HepG2 (cell line): ENCODE results near the gene CAD. TPM values are rescaled to one million over a fixed set of nuclear protein-coding genes. Genes with fewer than 3 reads are reported as not detected.

Experiments used
- ATAC-seq: fragments of 200-7000 bp; cut with Tn5 transposase; 3 replicates; pipeline ENCODE4 v1.9.1; 2020; ENCODE audit warnings: mild to moderate bottlenecking, moderate library complexity
- BruUV-seq: library from RNA; stranded (reverse); fragments of 400-500 nt; replicated peaks from 2 replicates; lab custom pipeline; 2021; lab: Mats Ljungman, UMichigan
- CTCF ChIA-PET: fragments of 300-600 bp; formaldehyde crosslinking; extraction: SDS; loops from one replicate; lab custom pipeline; 2021; ENCODE audit warnings: low total read pairs, inconsistent platforms, low intra/inter-chr PET ratio; lab: Yijun Ruan, JAX
- POLR2A ChIA-PET: fragments of 350-600 bp; sonication (Branson Sonifier 250); formaldehyde crosslinking; loops from one replicate; lab custom pipeline; 2020; ENCODE audit warnings: antibody characterized with exemption, inconsistent platforms; lab: Yijun Ruan, JAX
- DNase-seq: peaks from one replicate; pipeline ENCODE4 v3.0.0-alpha.2; 2015; ENCODE audit warnings: low spot score
- FAIRE-seq: peaks from 3 replicates; lab custom pipeline; 2011; peaks lifted over from hg19 to GRCh38; lab: Jason Lieb, UNC
- H2AFZ ChIP-seq: one replicate; pipeline ENCODE4 v1.6.1; 2011; ENCODE audit warnings: low read length, inconsistent platforms
- H3K27ac ChIP-seq: fragments of 300-600 bp; 3 replicates; pipeline ENCODE4 v1.8.0; 2011; ENCODE audit warnings: mixed run types, mild to moderate bottlenecking, mixed read lengths, low read length, inconsistent platforms; ENCODE audit not compliant: insufficient read depth; ENCODE audit errors: extremely low read length
- H3K27me3 ChIP-seq, 2 experiments: fragments of 200-600 bp in 1 of 2; 2 replicates in 1 of 2; 3 replicates in 1 of 2; pipeline versions ENCODE4 v1.6.0 to v1.8.0; 2011; ENCODE audit warnings: low read length in 2 of 2, mild to moderate bottlenecking in 2 of 2, moderate library complexity in 2 of 2, inconsistent platforms in 1 of 2; ENCODE audit not compliant: insufficient read depth in 2 of 2, control insufficient read depth in 1 of 2
- H3K36me3 ChIP-seq, 2 experiments: fragments of 200-600 bp in 1 of 2; replicated peaks in 1 of 2; 2 replicates in 1 of 2; 3 replicates in 1 of 2; pipeline versions ENCODE4 v1.5.1 to v1.8.0; 2011; ENCODE audit warnings: low read length in 2 of 2, inconsistent platforms in 1 of 2; ENCODE audit not compliant: insufficient read depth in 2 of 2, control insufficient read depth in 1 of 2
- H3K4me1 ChIP-seq: 2 replicates; pipeline ENCODE4 v1.5.1; 2012; ENCODE audit warnings: low read length, inconsistent platforms; ENCODE audit not compliant: insufficient read depth
- H3K4me2 ChIP-seq: 2 replicates; pipeline ENCODE4 v1.6.0; 2011; ENCODE audit warnings: low read depth, low read length, inconsistent platforms
- H3K4me3 ChIP-seq, 3 experiments: fragments of 200-600 bp in 1 of 3; sonication (generic), shearing (Covaris generic) in 1 of 3; replicated peaks in 1 of 3; 2 replicates each; pipeline ENCODE4 v1.5.1; 2011 to 2016; ENCODE audit warnings: low read length in 3 of 3, inconsistent platforms in 2 of 3, low read depth in 2 of 3, mild to moderate bottlenecking in 2 of 3, control low read depth in 1 of 3, mixed read lengths in 1 of 3; ENCODE audit not compliant: insufficient read depth in 1 of 3
- H3K79me2 ChIP-seq: one replicate; pipeline ENCODE4 v1.6.1; 2011; ENCODE audit warnings: low read length, inconsistent platforms; ENCODE audit not compliant: insufficient read depth
- H3K9ac ChIP-seq: 2 replicates; pipeline ENCODE4 v1.6.0; 2011; ENCODE audit warnings: mild to moderate bottlenecking, low read depth, low read length, inconsistent platforms; ENCODE audit not compliant: insufficient read depth
- H3K9me3 ChIP-seq: 2 replicates; pipeline ENCODE4 v1.5.1; 2012; ENCODE audit warnings: mild to moderate bottlenecking, low read length
- H4K20me1 ChIP-seq: 2 replicates; pipeline ENCODE4 v1.6.0; 2011; ENCODE audit warnings: inconsistent platforms, mild to moderate bottlenecking, low read length, moderate library complexity; ENCODE audit not compliant: insufficient read depth
- RBFOX2 ChIP-seq: fragments of 200-400 bp; formaldehyde crosslinking; IDR thresholded peaks from 2 replicates; pipeline ENCODE4 v1.6.1; 2017; ENCODE audit warnings: low read depth, mild to moderate bottlenecking, low read length
- ZNF24 ChIP-seq: fragments of 450-650 bp; IDR thresholded peaks from 2 replicates; pipeline ENCODE4 v1.6.1; 2017; ENCODE audit warnings: antibody characterized with exemption, mild to moderate bottlenecking
- ZNF513 ChIP-seq: sonication (generic); formaldehyde crosslinking; conservative IDR thresholded peaks from 2 replicates; pipeline ENCODE4 v1.5.0; 2020; ENCODE audit warnings: missing genetic modification reagents
- ZNF790 ChIP-seq: sonication (generic); formaldehyde crosslinking; IDR thresholded peaks from 2 replicates; pipeline ENCODE4 v1.8.0; 2022; ENCODE audit warnings: missing genetic modification reagents, mild to moderate bottlenecking, borderline replicate concordance
- WGBS: methylation state at CpG from one replicate; pipeline ENCODE4 v1.1.6; 2017; ENCODE audit warnings: low lambda C conversion rate; 5-methylcytosine and 5-hydroxymethylcytosine counted together
- in situ Hi-C: cut with HindIII; loops from 2 replicates; pipeline ENCODE4 v1.10.0; 2017; ENCODE audit warnings: low pct_unique_long_range_greater_than_20kb; ENCODE audit not compliant: extremely low pct_ligation_motif_present
- intact Hi-C: fragments of 100-400 bp; cut with micrococcal nuclease; formaldehyde crosslinking; loops from one replicate; pipeline ENCODE4 v1.10.0; 2022; ENCODE audit not compliant: unreplicated experiment
- polyA plus RNA-seq, 8 experiments: library from polyadenylated mRNA; depleted of rRNA in 3 of 8; stranded (reverse) in 7 of 8; unstranded in 1 of 8; fragments of >200 nt; fragmentation: Illumina TruSeq in 4 of 8; extraction: Trizol in 4 of 8; gene quantifications; 2 replicates each; pipeline versions ENCODE4 v1.2.1 to v1.2.3, GENCODE V29; 2011 to 2016; ENCODE audit warnings: low read depth in 4 of 8, missing spikeins in 1 of 8, mixed read lengths in 1 of 8; ENCODE audit not compliant: insufficient read depth in 1 of 8
- total RNA-seq, 5 experiments: library from RNA; depleted of rRNA; stranded (reverse); fragments of >200 nt; fragmentation: Illumina TruSeq; extraction: Trizol; gene quantifications; 2 replicates each; pipeline ENCODE4 v1.2.3, GENCODE V29; 2016; ENCODE audit warnings: low read depth in 1 of 5
- TF ChIP-seq, protein P1 (sequence below): sonication (generic); formaldehyde crosslinking; IDR thresholded peaks from 2 replicates; pipeline ENCODE4 v1.4.0; 2020; ENCODE audit warnings: missing genetic modification reagents
- TF ChIP-seq, protein P2 (sequence below): IDR thresholded peaks from 2 replicates; pipeline ENCODE4 v1.4.0; 2020; ENCODE audit warnings: mild to moderate bottlenecking, missing genetic modification reagents

CAD gene
- total and polyA plus RNA-seq, 2 of the 13 experiments (the other 11 are each of a cell fraction or from before 2014, with no cell fraction given): 21.7 to 37.0 TPM

DNA sequence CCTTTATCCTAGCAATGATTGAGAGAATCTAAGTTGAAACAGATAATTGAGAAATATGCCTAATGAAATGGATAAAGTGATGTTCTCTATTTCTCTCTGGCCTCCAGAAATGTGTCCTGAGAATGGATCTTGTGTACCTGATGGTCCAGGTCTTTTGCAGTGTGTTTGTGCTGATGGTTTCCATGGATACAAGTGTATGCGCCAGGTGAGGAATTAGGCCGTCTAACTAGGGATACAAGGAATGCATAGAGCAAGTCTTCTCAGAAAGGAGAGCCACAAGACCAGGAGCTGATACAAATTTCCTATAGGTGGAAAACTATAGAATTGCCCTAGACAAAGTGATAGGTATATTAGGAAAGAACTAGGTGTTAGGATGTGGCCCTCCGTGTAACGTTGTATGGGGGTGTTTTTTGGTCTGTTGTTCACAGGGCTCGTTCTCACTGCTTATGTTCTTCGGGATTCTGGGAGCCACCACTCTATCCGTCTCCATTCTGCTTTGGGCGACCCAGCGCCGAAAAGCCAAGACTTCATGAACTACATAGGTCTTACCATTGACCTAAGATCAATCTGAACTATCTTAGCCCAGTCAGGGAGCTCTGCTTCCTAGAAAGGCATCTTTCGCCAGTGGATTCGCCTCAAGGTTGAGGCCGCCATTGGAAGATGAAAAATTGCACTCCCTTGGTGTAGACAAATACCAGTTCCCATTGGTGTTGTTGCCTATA lies 592 bp upstream of the CAD start (continued):
- TF ChIP-seq, protein P1, sequence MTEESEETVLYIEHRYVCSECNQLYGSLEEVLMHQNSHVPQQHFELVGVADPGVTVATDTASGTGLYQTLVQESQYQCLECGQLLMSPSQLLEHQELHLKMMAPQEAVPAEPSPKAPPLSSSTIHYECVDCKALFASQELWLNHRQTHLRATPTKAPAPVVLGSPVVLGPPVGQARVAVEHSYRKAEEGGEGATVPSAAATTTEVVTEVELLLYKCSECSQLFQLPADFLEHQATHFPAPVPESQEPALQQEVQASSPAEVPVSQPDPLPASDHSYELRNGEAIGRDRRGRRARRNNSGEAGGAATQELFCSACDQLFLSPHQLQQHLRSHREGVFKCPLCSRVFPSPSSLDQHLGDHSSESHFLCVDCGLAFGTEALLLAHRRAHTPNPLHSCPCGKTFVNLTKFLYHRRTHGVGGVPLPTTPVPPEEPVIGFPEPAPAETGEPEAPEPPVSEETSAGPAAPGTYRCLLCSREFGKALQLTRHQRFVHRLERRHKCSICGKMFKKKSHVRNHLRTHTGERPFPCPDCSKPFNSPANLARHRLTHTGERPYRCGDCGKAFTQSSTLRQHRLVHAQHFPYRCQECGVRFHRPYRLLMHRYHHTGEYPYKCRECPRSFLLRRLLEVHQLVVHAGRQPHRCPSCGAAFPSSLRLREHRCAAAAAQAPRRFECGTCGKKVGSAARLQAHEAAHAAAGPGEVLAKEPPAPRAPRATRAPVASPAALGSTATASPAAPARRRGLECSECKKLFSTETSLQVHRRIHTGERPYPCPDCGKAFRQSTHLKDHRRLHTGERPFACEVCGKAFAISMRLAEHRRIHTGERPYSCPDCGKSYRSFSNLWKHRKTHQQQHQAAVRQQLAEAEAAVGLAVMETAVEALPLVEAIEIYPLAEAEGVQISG (CRISPR knock-in tag): no peak
- TF ChIP-seq ZNF24: no peak
- no peak for TF ChIP-seq ZNF513 (CRISPR knock-in tag)

GRCh38 chr2:27218614-27219013 lies 1.4 kb downstream of the CAD start:
- TF ChIP-seq, protein P2, sequence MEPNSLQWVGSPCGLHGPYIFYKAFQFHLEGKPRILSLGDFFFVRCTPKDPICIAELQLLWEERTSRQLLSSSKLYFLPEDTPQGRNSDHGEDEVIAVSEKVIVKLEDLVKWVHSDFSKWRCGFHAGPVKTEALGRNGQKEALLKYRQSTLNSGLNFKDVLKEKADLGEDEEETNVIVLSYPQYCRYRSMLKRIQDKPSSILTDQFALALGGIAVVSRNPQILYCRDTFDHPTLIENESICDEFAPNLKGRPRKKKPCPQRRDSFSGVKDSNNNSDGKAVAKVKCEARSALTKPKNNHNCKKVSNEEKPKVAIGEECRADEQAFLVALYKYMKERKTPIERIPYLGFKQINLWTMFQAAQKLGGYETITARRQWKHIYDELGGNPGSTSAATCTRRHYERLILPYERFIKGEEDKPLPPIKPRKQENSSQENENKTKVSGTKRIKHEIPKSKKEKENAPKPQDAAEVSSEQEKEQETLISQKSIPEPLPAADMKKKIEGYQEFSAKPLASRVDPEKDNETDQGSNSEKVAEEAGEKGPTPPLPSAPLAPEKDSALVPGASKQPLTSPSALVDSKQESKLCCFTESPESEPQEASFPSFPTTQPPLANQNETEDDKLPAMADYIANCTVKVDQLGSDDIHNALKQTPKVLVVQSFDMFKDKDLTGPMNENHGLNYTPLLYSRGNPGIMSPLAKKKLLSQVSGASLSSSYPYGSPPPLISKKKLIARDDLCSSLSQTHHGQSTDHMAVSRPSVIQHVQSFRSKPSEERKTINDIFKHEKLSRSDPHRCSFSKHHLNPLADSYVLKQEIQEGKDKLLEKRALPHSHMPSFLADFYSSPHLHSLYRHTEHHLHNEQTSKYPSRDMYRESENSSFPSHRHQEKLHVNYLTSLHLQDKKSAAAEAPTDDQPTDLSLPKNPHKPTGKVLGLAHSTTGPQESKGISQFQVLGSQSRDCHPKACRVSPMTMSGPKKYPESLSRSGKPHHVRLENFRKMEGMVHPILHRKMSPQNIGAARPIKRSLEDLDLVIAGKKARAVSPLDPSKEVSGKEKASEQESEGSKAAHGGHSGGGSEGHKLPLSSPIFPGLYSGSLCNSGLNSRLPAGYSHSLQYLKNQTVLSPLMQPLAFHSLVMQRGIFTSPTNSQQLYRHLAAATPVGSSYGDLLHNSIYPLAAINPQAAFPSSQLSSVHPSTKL (CRISPR knock-in tag): no peak
- TF ChIP-seq ZNF790 (CRISPR knock-in tag) (no peak), RBFOX2 (0 out of 2 replicates have a peak, but pooled peaks have one; percentile 20)
- CTCF ChIA-PET: no interaction called here
- no TSS peak for BruUV-seq
- Histone ChIP-seq H4K20me1 (no peaks in the 10 kb centered on the region), H3K4me3 (no peak overlapping the region), H3K79me2 (peaks cover 3% of the 10 kb centered on the region), H3K27me3 (no peaks in the 10 kb centered on the region), H3K9me3 (no peaks in the 10 kb centered on the region), H3K4me2 (no peak overlapping the region), H2AFZ (no peak overlapping the region), H3K9ac (no peak overlapping the region), H3K36me3 (peaks cover 19 to 65% of the 10 kb centered on the region in 2 experiments), H3K4me1 (peaks cover 32% of the 10 kb centered on the region), H3K27ac (no peak overlapping the region)
- ATAC-seq (no peak), FAIRE-seq (no peak), DNase-seq (no peak)
- POLR2A ChIA-PET: no interaction called here
- intact Hi-C loops (no loop called here), in situ Hi-C loops (no loop called here)
- WGBS: 97% methylated on average over 4 of the region's 4 CpGs
